Coronary artery (tissue), 2 donors: Measurements from ENCODE around the gene VDAC2.
"Not testable (repeated sequence)": the region's sequence is repeated elsewhere in the genome, so short reads cannot be mapped to it uniquely, and the experiment has no call there.

Source experiments
- DNase-seq: peaks from one replicate; pipeline ENCODE4 v3.0.0-alpha.2; 2017; ENCODE audit warnings: low spot score
- H3K27ac ChIP-seq, 2 donors: fragments of 200-600 bp; sonication (generic); one replicate each; pipeline ENCODE4 v1.5.1; 2016 to 2019
- H3K4me3 ChIP-seq: fragments of 200-600 bp; sonication (generic); 2 replicates; pipeline ENCODE4 v1.5.1; 2016; ENCODE audit warnings: mild to moderate bottlenecking, moderate library complexity
- TF ChIP-seq, protein P1 (sequence below): fragments of 200-600 bp; sonication (generic); IDR thresholded peaks from one replicate; pipeline ENCODE4 v1.5.1; 2019; ENCODE audit warnings: antibody characterized with exemption

VDAC2 gene

DNA sequence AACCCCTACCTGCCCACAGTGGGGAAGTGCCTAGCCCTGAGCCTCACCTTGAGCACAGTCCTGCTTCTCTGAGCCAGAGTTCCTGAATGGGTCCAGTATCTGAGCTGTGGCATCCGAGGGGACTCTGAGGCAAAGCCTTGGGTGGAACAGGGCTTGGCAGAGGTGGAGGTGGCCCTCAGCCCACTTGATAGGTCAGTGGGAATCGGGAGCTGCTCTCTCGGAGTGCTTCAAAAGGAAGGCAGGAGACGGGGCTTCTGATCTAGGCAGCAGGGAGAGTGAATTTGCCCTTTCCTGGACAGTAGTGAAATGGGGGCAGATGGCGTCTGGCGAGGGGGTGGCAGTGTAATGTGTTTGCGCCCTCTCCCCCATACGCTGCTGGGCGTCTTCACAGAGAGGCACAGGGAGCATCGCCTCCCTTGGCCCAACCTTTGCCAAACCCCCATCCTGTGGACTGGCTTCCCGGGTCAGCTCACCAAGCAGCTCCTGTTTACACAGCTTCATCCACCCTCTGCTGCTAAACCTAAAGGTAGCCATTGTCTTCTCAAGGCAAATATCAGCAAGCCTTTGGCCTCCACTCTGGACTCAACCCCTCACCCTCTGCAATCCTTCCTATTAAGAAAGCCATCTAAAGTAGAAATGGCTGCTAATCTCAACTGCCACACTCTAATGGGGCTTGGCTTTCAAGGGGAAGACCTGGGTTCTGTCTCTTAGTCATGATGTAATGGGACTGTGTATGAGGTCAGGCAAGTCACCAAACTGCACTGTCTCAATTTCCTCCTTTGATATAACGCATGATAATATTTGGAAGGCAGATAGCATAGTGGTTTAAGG lies 21.1 kb upstream of the VDAC2 start:
- TF ChIP-seq, protein P1, sequence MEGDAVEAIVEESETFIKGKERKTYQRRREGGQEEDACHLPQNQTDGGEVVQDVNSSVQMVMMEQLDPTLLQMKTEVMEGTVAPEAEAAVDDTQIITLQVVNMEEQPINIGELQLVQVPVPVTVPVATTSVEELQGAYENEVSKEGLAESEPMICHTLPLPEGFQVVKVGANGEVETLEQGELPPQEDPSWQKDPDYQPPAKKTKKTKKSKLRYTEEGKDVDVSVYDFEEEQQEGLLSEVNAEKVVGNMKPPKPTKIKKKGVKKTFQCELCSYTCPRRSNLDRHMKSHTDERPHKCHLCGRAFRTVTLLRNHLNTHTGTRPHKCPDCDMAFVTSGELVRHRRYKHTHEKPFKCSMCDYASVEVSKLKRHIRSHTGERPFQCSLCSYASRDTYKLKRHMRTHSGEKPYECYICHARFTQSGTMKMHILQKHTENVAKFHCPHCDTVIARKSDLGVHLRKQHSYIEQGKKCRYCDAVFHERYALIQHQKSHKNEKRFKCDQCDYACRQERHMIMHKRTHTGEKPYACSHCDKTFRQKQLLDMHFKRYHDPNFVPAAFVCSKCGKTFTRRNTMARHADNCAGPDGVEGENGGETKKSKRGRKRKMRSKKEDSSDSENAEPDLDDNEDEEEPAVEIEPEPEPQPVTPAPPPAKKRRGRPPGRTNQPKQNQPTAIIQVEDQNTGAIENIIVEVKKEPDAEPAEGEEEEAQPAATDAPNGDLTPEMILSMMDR, result no peak
- DNase-seq, result no peak
- Histone ChIP-seq H3K27ac (no peak overlapping the region), H3K4me3 (no peak overlapping the region)

DNA sequence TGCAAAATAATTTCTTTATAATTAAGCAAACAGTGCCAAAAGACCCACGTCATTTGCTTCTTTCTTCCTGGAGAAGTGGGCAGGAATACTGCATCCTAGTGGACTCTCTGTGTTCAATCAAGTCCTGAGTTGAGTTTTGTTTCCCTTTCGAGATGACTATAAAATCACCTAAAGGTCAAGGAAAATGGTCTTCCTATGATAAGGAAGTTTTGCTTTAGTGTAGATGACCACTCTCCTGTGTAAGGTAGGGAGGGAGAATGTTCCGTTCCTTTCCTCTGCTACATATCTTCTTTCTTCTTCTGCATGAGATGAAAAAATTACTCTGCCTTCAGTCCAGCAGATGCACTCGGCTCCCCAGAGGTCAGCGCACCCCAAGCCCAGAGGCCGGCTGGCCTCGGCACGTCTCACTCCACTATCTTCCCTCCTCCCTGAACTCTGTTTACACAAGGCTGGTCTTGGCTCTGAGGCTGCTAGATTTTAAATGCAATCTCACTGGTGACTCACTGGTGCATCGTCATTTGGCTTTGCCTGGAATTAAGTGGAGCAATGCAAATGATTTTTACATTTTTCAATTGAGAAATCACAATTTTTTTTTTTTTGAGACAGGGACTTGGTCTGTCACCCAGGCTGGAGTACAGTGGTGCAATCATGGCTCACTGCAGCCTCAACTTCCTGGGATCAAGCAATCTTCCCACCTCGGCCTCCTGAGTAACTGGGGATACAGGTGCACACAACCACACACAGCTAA lies 18.6 kb upstream of the VDAC2 start:
- H3K27ac ChIP-seq, result peak overlapping the region; percentile 1 to 74
- TF ChIP-seq, protein P1, result no peak
- peak overlapping the region; percentile 43 for H3K4me3 ChIP-seq
- DNase-seq, result peak; percentile 78

DNA sequence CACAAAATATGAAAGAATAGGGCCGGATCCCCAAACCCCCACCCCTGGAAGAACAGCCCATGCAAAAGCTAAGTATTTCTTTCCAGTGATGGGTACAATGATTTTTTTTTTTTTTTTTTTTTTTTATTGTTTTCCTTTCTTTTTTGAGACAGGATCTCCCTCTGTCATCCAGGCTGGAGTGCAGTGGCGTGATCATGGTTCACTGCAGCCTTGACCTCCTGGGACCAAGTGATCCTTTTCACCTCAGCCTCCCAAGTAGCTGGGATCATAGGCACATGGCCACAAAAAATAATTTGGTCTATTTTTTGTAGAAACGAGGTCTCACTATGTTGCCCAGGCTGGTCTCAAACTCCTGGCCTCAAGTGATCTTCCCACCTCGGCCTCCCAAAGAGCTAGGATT lies 16.0 kb upstream of the VDAC2 start:
- H3K4me3 ChIP-seq, DNase-seq, H3K27ac ChIP-seq: not testable (repeated sequence)

DNA sequence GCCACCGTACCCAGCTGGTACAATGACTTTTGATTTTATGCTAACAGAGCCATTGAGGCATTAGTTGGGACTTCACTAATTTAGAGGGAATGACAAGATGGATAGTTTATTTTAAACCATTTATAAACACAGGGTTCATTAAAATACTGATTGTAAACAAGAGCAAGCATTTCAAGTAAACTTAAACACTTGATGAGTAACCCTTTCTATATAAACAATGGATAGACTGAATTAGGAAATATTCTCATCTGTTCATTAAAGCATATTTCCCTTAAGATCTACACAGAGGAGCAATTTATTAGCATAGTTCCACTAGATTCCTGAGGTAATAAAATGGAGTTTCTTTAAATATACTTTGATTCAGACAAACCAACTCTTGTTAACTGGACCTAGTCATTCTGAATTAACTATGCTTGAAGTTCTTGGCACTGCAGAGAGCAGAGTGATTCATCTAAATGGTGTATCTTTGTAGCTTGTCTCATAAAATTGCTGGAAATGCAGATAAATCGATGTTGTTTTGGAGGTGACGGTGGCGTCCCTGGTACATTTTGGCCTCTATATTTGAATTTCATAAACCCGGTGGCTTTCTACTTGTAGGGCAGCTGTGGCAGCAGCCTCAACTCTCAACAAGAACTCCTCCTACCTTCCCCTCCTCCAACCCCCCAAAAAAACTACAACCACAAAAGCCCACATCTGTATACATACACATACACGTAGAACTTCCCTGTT lies 15.4 kb upstream of the VDAC2 start:
- Histone ChIP-seq H3K27ac (no peak overlapping the region), H3K4me3 (no peak overlapping the region)
- no peak for DNase-seq
- TF ChIP-seq, protein P1, result no peak

DNA sequence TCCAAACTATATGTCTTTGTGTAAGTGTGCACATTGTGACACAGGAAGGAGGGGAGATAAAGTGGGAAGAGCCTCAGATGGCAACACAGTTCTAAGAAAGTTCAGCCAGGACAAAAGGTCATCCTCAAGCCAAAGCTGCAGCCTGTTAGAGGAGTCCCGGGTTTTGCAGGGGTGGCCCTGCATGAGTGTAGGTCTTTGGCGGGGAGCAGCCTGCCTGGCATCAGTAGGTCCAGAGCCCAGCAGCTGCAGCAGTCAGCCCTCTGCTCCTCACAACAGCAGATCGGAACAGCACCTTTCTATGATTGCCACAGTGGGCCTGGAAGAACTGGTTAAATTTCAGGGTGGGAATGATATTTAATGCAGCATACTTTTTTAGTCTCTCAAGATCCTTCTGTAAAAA lies 13.5 kb upstream of the VDAC2 start:
- Histone ChIP-seq H3K4me3 (no peak overlapping the region), H3K27ac (no peak overlapping the region)
- TF ChIP-seq, protein P1, result no peak
- no peak for DNase-seq

DNA sequence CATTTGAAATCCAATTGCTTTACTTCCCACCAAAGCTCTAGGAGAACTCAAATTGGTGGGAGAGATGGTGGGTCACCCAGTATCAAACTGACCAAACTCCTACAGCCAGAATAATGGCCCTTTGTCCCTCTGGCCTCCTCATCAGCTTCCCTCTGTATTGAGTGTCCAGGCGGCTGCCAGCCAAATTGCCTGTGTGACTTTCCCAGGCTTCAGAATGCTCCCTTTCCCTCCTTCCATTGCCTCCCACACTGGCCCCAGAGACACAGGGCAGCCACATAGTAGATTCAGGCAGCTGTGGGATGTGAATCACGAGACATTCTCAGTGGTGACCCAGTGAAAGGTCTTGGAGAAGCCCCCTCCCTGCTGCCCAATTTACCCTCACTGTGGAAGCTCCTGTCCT lies 12.7 kb upstream of the VDAC2 start:
- TF ChIP-seq, protein P1, result no peak
- Histone ChIP-seq H3K27ac (no peak overlapping the region), H3K4me3 (no peak overlapping the region)
- DNase-seq, result no peak

DNA sequence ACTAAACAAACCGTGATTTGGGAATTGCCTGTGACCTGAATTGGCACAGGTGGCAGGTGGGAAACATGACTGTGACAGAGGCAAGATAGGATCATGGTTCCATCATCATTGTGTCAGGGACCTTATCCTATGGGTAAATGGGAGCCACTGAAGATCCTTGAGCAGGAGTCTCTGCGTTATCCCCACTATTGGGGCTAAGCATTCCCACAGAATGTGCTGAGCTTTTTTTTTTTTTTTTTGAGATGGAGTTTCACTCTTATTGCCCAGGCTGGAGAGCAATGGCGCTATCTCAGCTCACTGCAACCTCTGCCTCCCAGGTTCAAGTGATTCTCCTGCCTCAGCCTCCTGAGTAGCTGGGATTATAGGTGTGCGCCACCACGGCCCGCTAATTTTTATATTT lies 10.6 kb upstream of the VDAC2 start:
- H3K27ac ChIP-seq, DNase-seq, H3K4me3 ChIP-seq: not testable (repeated sequence)
